GM21576 (cell line): ENCODE results near the gene QARS1.

Experiments used
- ATAC-seq: cut with Tn5 transposase; IDR thresholded peaks from one replicate; pipeline ENCODE4 v1.9.1; 2021; ENCODE audit warnings: mild to moderate bottlenecking, moderate library complexity; ENCODE audit not compliant: unreplicated experiment

QARS1 gene

GRCh38 chr3:49054344-49054862 is 50.2 kb downstream of the QARS1 start:
- no peak for ATAC-seq

- no peak for ATAC-seq
Measured at GRCh38 chr3:49053543-49053942, 51.0 kb downstream of the QARS1 start.
